ENCODE data around the gene MCF2.

DNA sequence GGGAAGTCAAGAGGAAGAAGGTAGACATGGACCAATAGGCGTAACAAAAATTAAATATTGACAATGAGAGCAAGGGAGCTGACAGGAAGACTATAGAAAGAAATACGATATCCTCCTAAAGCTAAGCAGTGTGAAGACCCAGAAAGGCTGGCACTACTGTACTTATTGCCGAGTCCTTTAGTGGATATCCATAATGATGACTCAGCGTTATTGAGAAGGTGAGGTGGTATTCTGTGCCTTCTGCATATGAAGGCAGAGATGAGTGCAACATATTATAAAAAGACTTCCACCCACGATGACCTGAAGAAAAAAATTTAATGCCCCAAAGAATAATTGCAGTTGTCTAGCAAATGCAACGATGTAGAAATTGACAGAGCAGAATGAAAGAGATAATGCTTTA, 13.0 kb upstream of the MCF2 start:
- TF ChIP-seq, protein P1, sequence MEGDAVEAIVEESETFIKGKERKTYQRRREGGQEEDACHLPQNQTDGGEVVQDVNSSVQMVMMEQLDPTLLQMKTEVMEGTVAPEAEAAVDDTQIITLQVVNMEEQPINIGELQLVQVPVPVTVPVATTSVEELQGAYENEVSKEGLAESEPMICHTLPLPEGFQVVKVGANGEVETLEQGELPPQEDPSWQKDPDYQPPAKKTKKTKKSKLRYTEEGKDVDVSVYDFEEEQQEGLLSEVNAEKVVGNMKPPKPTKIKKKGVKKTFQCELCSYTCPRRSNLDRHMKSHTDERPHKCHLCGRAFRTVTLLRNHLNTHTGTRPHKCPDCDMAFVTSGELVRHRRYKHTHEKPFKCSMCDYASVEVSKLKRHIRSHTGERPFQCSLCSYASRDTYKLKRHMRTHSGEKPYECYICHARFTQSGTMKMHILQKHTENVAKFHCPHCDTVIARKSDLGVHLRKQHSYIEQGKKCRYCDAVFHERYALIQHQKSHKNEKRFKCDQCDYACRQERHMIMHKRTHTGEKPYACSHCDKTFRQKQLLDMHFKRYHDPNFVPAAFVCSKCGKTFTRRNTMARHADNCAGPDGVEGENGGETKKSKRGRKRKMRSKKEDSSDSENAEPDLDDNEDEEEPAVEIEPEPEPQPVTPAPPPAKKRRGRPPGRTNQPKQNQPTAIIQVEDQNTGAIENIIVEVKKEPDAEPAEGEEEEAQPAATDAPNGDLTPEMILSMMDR (IDR thresholded peaks at IDR 0.05) = no peak
- TF ChIP-seq, protein P2, sequence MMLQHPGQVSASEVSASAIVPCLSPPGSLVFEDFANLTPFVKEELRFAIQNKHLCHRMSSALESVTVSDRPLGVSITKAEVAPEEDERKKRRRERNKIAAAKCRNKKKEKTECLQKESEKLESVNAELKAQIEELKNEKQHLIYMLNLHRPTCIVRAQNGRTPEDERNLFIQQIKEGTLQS (CRISPR knock-in tag; conservative IDR thresholded peaks at IDR 0.05) = no peak
- TF ChIP-seq ZNF317 (CRISPR knock-in tag; IDR thresholded peaks at IDR 0.05; ENCODE audit: borderline replicate concordance, low read depth) (no peak), NFYB (CRISPR knock-in tag; conservative IDR thresholded peaks at IDR 0.05; ENCODE audit: low read depth) (no peak), ZNF423 (CRISPR knock-in tag; IDR thresholded peaks at IDR 0.05) (no peak), EMX1 (CRISPR knock-in tag; IDR thresholded peaks at IDR 0.05) (no peak)
- TF ChIP-seq, protein P3, sequence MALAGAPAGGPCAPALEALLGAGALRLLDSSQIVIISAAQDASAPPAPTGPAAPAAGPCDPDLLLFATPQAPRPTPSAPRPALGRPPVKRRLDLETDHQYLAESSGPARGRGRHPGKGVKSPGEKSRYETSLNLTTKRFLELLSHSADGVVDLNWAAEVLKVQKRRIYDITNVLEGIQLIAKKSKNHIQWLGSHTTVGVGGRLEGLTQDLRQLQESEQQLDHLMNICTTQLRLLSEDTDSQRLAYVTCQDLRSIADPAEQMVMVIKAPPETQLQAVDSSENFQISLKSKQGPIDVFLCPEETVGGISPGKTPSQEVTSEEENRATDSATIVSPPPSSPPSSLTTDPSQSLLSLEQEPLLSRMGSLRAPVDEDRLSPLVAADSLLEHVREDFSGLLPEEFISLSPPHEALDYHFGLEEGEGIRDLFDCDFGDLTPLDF (CRISPR knock-in tag; IDR thresholded peaks at IDR 0.05) = no peak
